ENCODE measurements around the gene TRNT1. TPM values are rescaled to one million over a fixed set of nuclear protein-coding genes. Genes with fewer than 3 reads are reported as not detected.

The TRNT1 gene
- total RNA-seq, 1 donor from 2014 or later, result 16.4 TPM

GRCh38 chr3:3113042-3113709 is 13.6 kb upstream of the TRNT1 start:
- H3K27ac ChIP-seq, result no peak overlapping the region
- H3K4me3 ChIP-seq, result no peak overlapping the region
- TF ChIP-seq CTCF (IDR thresholded peaks at IDR 0.05), result no peak
- no peak for DNase-seq (ENCODE audit: low spot score in 2 of 2)
- H3K27me3 ChIP-seq, result no peaks in the 10 kb centered on the region
- H3K4me1 ChIP-seq, result no peaks in the 10 kb centered on the region
- no peaks in the 10 kb centered on the region for H3K9me3 ChIP-seq
- no peaks in the 10 kb centered on the region for H3K36me3 ChIP-seq
- intact Hi-C loops (cut with DNase I), result no loop called here

GRCh38 chr3:3117651-3118050 is 9.1 kb upstream of the TRNT1 start:
- Histone ChIP-seq H3K27ac (no peak overlapping the region), H3K36me3 (no peaks in the 10 kb centered on the region), H3K27me3 (no peaks in the 10 kb centered on the region), H3K4me3 (no peak overlapping the region), H3K9me3 (no peaks in the 10 kb centered on the region), H3K4me1 (no peaks in the 10 kb centered on the region)
- intact Hi-C loops (cut with DNase I), result no loop called here
- TF ChIP-seq CTCF (IDR thresholded peaks at IDR 0.05), result no peak
- no peak for DNase-seq (ENCODE audit: low spot score in 2 of 2)

GRCh38 chr3:3119393-3119851 is 7.3 kb upstream of the TRNT1 start:
- DNase-seq (ENCODE audit: low spot score in 2 of 2), result no peak
- H3K4me1 ChIP-seq, result no peaks in the 10 kb centered on the region
- H3K4me3 ChIP-seq, result no peak overlapping the region
- H3K9me3 ChIP-seq, result no peaks in the 10 kb centered on the region
- H3K27me3 ChIP-seq, result no peaks in the 10 kb centered on the region
- TF ChIP-seq CTCF (IDR thresholded peaks at IDR 0.05), result no peak
- no peaks in the 10 kb centered on the region for H3K36me3 ChIP-seq
- intact Hi-C loops (cut with DNase I), result no loop called here
- no peak overlapping the region for H3K27ac ChIP-seq

GRCh38 chr3:3125977-3126376 is 763 bp upstream of the TRNT1 start:
- DNase-seq (ENCODE audit: low spot score in 2 of 2), result no peak
- TF ChIP-seq CTCF (IDR thresholded peaks at IDR 0.05), result no peak
- Histone ChIP-seq H3K4me3 (peak overlapping the region; percentile 90 to 97), H3K9me3 (no peaks in the 10 kb centered on the region), H3K36me3 (peaks cover 8 to 18% of the 10 kb centered on the region in 2 donors), H3K27me3 (no peaks in the 10 kb centered on the region), H3K27ac (peak overlapping the region; percentile 91 to 98), H3K4me1 (peaks cover 0 to 12% of the 10 kb centered on the region in 2 donors)
- intact Hi-C loops (cut with DNase I), result loop anchor here (2.0 to 10.0 kb wide), 3 partner anchors 53 to 1176 kb away; partner anchors contain the start of genes CNTN4, CRBN and SETMAR

GRCh38 chr3:3127432-3128010 is 781 bp downstream of the TRNT1 start:
- intact Hi-C loops (cut with DNase I), result loop anchor here (2.0 to 10.0 kb wide), 3 partner anchors 51 to 1175 kb away; partner anchors contain the start of genes CNTN4, CRBN and SETMAR
- DNase-seq (ENCODE audit: low spot score in 2 of 2), result no peak
- Histone ChIP-seq H3K9me3 (no peaks in the 10 kb centered on the region), H3K27ac (peak overlapping the region; percentile 91 to 98), H3K4me1 (peaks cover 0 to 12% of the 10 kb centered on the region in 2 donors), H3K27me3 (no peaks in the 10 kb centered on the region), H3K4me3 (peak overlapping the region; percentile 90 to 97), H3K36me3 (peaks cover 8 to 23% of the 10 kb centered on the region in 2 donors)
- no peak for TF ChIP-seq CTCF (IDR thresholded peaks at IDR 0.05)
